Activated CD8-positive, alpha-beta memory T cell treated with anti-CD3 and anti-CD28 coated beads, Interleukin-2, amount 50 U/mL, for 48 hours (primary cell): ENCODE results near the gene MMP14.
"Not testable (repeated sequence)": the region's sequence is repeated elsewhere in the genome, so short reads cannot be mapped to it uniquely, and the experiment has no call there.

ENCODE experiments used
- DNase-seq: peaks from one replicate; pipeline ENCODE4 v3.0.0-alpha.2; 2020

Gene MMP14

DNA sequence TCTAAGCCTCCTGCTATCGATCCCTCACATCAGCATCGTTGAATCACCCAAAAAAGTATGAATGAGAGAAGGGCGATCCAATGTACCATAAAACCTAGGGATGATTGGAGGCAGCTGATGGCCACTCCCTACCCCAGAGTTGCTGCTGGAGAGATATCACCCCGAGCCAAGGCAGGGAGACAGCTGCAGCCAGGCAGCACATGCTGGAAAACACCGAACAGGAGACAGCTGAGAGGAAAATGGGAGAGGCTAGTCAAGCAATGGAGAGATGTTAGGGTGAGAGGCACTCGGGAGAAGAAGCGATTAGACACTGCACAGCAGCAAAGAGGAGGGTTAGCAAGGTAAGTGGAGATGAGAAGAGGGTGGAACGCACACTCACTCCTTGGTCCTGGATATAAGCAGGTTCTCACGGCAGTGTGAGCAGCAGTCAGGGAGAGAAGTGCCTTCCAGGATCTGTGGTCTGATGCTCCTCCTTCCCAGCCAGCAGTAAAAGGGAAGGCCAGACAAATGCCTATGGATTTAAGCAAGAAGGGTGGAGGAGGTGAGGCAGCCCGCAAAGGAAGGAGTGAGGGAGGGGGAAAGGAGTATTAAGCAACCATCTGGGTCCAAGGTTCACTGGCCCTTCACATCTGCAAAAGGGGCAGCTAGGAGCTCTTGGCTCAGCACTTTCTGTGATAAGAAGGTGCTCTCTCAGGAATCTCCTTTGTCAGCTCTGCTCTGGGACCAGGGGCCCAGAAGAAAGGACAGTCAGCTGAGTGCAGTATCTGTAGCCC is 21.3 kb upstream of the MMP14 start, which contains the start of gene SLC7A7:
Gene SLC7A7 (minus strand): TSS at position 495 of the 773 bp plus-strand sequence. CDS start 2,037 bp downstream, outside the sequence.
- no peak for DNase-seq

DNA sequence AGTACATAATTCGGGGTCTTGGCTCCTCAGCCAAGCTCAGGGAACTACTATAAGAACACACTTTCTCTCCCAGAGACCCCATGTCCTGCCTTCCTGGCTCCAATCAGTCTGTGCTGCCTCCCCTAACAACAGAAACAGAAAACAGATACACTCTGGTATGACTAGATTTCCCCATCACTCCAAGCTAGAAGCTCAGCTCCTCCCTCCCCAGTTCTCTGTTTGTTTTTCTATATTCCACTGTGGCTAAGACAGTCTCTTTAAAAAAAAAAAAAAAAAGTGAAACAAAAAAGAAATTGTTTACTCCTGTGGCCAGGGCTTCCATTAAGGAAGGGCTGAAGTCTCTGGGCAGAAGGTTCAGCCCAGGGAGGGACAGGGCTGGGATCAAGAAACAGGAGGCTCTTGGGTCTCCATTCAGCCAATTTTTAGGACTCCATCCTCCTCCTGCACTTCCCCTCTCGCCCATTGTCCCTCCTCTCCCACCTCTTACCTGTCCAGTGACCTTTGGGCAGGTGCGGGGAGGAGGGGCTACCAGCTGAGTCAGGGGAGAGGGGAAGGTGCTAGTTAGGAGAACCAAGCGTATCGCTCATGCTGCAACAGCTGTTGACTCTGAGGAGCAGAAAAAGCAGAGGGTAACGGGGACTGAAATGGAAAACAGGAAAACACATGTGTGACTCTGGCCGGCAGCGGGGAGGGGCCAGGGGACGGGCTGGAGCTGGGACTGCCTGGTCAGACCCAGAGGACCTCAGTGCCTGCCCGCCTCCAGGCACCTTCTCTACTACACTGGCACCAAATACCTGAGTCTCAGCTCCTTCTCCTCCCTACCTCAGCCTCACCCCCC is 17.0 kb upstream of the MMP14 start:
- no peak for DNase-seq

GRCh38 chr14:22820731-22821130 is 15.7 kb upstream of the MMP14 start:
- DNase-seq = no peak

GRCh38 chr14:22821193-22822015 is 15.0 kb upstream of the MMP14 start:
- no peak for DNase-seq

DNA sequence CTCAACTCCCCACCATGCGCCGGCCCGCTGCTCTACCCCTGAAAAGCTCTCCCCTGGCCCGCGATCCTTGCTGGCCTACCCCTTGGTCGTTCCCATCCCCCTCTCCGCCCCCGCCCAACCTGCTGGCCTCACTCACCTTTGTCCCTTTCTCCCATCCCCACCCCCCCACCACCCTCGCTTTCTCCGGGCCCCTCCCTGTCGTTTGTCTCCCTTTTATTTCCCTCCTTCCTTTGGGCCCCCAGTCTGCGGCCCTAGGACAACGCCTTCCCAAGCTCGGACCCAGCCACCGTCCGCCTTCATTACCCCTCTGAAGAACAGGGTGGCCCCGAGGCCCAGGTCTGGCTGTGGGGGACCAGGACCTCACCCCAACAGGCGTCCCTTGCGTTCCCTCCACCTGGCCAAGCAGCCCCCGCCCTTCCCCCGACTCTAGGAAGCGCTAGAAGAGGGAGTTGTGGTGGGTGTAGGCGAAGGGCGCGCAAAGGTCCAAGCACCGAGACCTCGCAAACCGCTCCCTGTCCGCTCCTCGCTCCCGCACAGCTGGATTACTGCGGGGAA is 14.3 kb upstream of the MMP14 start:
- DNase-seq = no peak

GRCh38 chr14:22822571-22823098 is 13.8 kb upstream of the MMP14 start:
- peak; percentile 84 for DNase-seq

- DNase-seq = no peak
Measured at GRCh38 chr14:22824711-22825359, 11.6 kb upstream of the MMP14 start.

- DNase-seq = not testable (repeated sequence)
Measured at GRCh38 chr14:22829076-22829660, 7.2 kb upstream of the MMP14 start.

- DNase-seq = peak; percentile 91
Measured at GRCh38 chr14:22829661-22830442, 6.5 kb upstream of the MMP14 start, which contains the start of gene MRPL52. TSS of gene MRPL52 (plus strand) at chr14:22829887. CDS start at chr14:22829913, 26 bp downstream.

DNA sequence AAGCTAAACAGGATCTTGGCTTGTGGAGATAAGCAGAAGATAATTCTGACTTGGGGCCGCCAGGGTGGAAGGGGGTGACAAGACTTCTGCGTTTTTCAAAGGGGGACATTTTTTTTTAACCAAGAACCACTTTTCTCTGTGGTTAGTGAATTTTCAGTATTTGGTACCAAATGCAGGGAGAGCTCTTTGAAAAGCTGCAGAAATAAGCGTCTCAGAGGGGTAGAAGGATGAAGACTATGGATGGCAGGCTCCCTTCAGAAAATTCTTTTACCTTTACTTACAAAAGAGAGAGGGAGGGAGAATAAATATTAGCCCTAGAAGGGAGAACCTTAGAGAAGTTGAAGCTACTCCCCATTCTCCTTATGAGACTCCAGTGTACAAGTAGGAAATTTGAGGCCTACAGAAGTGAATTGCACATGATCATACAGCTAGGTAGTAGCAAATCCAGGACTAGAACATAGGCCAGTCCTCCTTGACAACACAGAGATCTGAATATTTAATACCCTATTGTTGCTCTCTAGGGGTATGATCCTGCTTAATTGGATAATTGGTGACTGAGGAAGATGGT is 5.9 kb upstream of the MMP14 start:
- DNase-seq = no peak

GRCh38 chr14:22835505-22835904 is 880 bp upstream of the MMP14 start:
- no peak for DNase-seq

- no peak for DNase-seq
Measured at GRCh38 chr14:22837114-22837749, 847 bp downstream of the MMP14 start.

DNA sequence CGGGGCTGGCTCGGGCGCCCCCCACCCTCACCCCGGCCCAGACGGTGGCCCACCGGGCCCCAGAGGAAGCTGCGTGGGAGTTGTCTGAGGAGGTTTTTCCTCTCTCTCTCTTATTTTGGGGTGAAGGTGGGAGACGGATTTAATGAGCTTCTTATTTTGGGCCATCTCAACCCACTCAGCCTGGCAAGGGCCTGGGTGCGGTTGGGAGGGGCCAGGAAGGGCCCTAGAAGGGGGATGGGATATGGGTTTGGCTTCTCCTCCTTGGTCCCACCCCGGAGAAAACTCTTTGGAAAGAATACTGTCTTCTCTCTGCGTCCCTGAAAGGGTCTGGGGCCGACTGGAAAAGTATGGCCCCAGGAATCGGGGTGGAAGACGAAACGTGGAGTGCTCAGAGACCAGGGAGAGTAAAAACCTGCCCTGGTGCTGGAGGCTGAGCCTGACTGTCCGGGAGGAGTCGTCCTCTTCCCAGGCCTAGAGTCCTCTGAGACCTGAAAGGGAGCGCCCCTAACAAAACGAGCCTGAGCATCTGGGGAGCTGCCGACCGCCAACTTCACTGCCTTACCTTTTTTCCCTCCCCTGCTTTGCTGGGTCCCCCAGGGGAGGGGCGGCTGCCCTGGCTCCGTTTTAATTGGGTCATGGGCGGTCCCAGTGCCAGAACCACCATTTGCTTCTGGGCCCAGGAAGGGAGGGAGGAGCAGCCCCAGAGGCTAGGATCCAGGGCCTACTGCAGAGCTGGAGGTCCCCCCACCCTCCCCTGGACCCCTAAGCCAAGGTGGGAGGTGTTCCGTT is 1.6 kb downstream of the MMP14 start:
- DNase-seq = no peak

DNA sequence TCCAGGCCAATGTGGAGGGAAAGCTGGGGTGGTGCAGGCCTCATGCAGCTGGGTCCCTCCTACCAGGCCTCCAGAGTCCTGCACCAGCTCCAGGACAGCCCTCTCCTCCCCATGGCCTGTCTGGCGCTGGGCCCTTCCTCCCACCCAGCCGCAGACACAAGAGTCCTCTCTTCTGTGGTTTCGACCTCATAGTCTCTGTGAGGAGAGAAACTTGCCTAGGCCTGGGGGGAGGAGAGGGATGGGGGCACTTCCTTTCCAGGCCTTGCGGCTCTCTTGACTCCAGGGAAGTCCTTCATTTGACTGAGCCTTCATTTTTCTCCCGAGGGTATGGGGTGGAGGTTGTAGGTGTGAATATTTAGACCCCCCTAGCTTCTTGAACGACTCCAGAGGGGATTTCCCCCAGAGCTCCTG is 2.3 kb downstream of the MMP14 start:
- no peak for DNase-seq

- no peak for DNase-seq
Measured at GRCh38 chr14:22839159-22839779, 2.9 kb downstream of the MMP14 start.

GRCh38 chr14:22841311-22841710 is 4.9 kb downstream of the MMP14 start:
- no peak for DNase-seq

DNA sequence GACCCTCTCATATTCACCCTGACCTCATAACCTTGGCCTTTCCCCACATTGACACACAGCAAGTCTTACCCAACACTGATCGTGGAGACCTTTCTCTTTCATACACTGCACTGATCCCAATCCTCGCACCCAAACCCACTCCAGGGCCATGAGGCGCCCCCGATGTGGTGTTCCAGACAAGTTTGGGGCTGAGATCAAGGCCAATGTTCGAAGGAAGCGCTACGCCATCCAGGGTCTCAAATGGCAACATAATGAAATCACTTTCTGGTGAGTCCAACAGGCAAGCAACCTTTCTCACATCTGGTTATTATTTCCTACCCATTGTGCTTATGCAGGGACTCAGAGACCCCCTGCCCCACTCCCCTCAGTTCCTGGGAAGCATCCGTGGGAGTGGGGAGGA is 5.4 kb downstream of the MMP14 start:
- DNase-seq = no peak
